PC-3 (cell line): ENCODE measurements around the gene ATIC.

Source experiments
- EZH2 ChIP-seq: fragments of 300-600 bp; sonication (generic); IDR thresholded peaks from one replicate; pipeline ENCODE4 v1.6.1; 2017; ENCODE audit warnings: antibody characterized with exemption, mild to moderate bottlenecking, low read length; ENCODE audit not compliant: unreplicated experiment
- EZH2phosphoT487 ChIP-seq: fragments of 300-600 bp; sonication (generic); IDR thresholded peaks from 2 replicates; pipeline ENCODE4 v1.6.1; 2018; ENCODE audit warnings: mild to moderate bottlenecking, antibody characterized with exemption, low read length, borderline replicate concordance
- TF ChIP-seq, protein P1 (sequence below): fragments of 300-600 bp; sonication (generic); conservative IDR thresholded peaks from 2 replicates; pipeline ENCODE4 v1.5.1; 2017; ENCODE audit warnings: antibody characterized with exemption, low read depth, mild to moderate bottlenecking, low read length

DNA sequence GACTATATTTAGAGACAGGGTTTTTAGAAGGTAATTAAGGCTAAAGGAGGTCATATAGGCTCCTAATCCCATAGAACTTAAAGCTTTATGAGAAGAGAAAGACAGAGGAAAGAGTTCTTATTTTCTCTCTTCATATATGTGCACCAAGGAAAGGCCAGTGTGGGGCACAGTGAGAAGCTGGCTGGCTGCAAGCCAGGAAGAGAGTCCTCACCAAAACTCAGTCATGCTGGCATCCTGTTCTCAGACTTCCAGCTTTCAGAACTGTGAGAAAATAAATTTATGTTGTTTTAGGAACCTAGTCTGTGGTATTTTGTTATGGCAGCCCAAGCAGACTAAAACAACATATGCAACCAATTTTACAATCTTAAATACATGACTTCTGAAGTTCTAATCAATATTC lies 31.5 kb upstream of the ATIC start:
- TF ChIP-seq EZH2: no peak
- TF ChIP-seq, protein P1, sequence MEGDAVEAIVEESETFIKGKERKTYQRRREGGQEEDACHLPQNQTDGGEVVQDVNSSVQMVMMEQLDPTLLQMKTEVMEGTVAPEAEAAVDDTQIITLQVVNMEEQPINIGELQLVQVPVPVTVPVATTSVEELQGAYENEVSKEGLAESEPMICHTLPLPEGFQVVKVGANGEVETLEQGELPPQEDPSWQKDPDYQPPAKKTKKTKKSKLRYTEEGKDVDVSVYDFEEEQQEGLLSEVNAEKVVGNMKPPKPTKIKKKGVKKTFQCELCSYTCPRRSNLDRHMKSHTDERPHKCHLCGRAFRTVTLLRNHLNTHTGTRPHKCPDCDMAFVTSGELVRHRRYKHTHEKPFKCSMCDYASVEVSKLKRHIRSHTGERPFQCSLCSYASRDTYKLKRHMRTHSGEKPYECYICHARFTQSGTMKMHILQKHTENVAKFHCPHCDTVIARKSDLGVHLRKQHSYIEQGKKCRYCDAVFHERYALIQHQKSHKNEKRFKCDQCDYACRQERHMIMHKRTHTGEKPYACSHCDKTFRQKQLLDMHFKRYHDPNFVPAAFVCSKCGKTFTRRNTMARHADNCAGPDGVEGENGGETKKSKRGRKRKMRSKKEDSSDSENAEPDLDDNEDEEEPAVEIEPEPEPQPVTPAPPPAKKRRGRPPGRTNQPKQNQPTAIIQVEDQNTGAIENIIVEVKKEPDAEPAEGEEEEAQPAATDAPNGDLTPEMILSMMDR: no peak
- TF ChIP-seq EZH2phosphoT487: no peak
